Psoas muscle (tissue), 8 donors: ENCODE results near the gene LPP. TPM values are rescaled to one million over a fixed set of nuclear protein-coding genes. Genes with fewer than 3 reads are reported as not detected.

Experiments used
- ATAC-seq, 4 donors: fragments of 200-7000 bp; cut with Tn5 transposase; one replicate each; pipeline ENCODE4 v1.9.1; 2020; ENCODE audit warnings: moderate library complexity in 3 of 4, mild to moderate bottlenecking in 2 of 4
- DNase-seq, 2 donors: peaks; one replicate each; pipeline ENCODE4 v3.0.0-alpha.2; 2020
- H3K27ac ChIP-seq: fragments of 200-600 bp; one replicate; pipeline ENCODE4 v1.8.0; 2022
- H3K27me3 ChIP-seq, 3 donors: fragments of 200-600 bp in 1 of 3; one replicate each; pipeline versions ENCODE4 v1.6.1 to v1.8.0; 2013 to 2022; ENCODE audit warnings: low read length in 2 of 3, mild to moderate bottlenecking in 2 of 3, moderate library complexity in 1 of 3; ENCODE audit not compliant: insufficient read depth in 3 of 3
- H3K36me3 ChIP-seq, 2 donors: fragments of 200-600 bp in 1 of 2; one replicate each; pipeline versions ENCODE4 v1.6.1 to v1.8.0; 2013 to 2022; ENCODE audit warnings: low read depth in 1 of 2, mild to moderate bottlenecking in 1 of 2, moderate library complexity in 1 of 2; ENCODE audit not compliant: insufficient read depth in 1 of 2
- H3K4me1 ChIP-seq: fragments of 200-600 bp; one replicate; pipeline ENCODE4 v1.8.0; 2022
- H3K4me3 ChIP-seq: fragments of 200-600 bp; one replicate; pipeline ENCODE4 v1.8.0; 2022; ENCODE audit warnings: mild to moderate bottlenecking
- H3K9me3 ChIP-seq: fragments of 200-600 bp; one replicate; pipeline ENCODE4 v1.8.0; 2022
- WGBS, 3 donors: extraction: QIAGEN DNeasy Blood & Tissue Kit; methylation state at CpG; one replicate each; pipeline versions ENCODE4 v1.1.6 to v1.1.7; 2013; 5-methylcytosine and 5-hydroxymethylcytosine counted together
- intact Hi-C, 2 donors: fragments of 100-400 bp; cut with DNase I; formaldehyde crosslinking; loops; one replicate each; pipeline versions ENCODE4 v1.11.0 to v1.14.2; 2022
- polyA plus RNA-seq, 3 donors: library from polyadenylated mRNA; stranded (reverse); fragments of 200-250 nt; gene quantifications; one replicate each; pipeline ENCODE4 v1.2.3, GENCODE V29; 2013
- total RNA-seq, 4 donors: library from RNA; stranded (reverse); fragmentation: NEBNext Ultra II Directional in 2 of 4; extraction: Animal tissue kit (Norgen Biotek cat#: 25700) in 2 of 4; gene quantifications; one replicate each; pipeline versions ENCODE4 v1.2.1 to v1.2.4, GENCODE V29; 2021 to 2023
- TF ChIP-seq, protein P1 (sequence below): fragments of 200-600 bp; IDR thresholded peaks from one replicate; pipeline ENCODE4 v1.8.0; 2022; ENCODE audit warnings: antibody characterized with exemption
- donor health status: healthy with polysubstance abuse.
- donor health status: DM: no; HTN: no; CAD: no; lungs with moderate emphysema.
- donor health status: Bipolar disorder and iron deficiency.
- donor health status: healthy.
- donor health status: DM: yes; HTN: yes; CAD: no.
- donor health status: DM: no; HTN: no; CAD: no.
- donor health status: DM: no; HTN: no; CAD: no.
- donor health status: DM: yes; HTN: yes; CAD: no.

LPP gene
- total and polyA plus RNA-seq, 7 donors: 2.6 to 80.3 (median 42.8) TPM

DNA sequence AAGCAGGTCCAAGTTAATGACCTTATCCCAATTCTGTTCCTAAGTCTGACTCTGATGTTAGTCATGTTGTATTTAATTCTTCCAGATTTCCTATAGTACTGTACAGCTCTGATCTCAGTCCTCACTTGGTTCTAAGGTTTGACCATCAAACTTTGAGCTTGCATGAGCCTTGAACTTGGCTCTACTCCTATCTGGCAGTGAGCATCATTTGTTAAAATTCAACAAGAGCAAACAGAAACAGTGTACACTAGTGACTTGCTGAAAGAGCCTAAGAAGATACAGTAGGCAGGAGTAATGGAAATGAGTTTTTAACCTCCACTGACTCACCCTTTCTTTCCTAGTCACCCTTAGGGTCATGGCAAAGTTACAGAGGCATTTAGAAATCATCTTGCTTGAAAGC, 566.7 kb downstream of the LPP start:
- intact Hi-C loops: no loop called here
- H3K27ac ChIP-seq: no peak overlapping the region
- DNase-seq: no peak
- no peaks in the 10 kb centered on the region for H3K4me1 ChIP-seq
- H3K27me3 ChIP-seq: no peaks in the 10 kb centered on the region
- H3K9me3 ChIP-seq: no peaks in the 10 kb centered on the region
- no peaks in the 10 kb centered on the region for H3K36me3 ChIP-seq
- no peak for ATAC-seq
- TF ChIP-seq, protein P1, sequence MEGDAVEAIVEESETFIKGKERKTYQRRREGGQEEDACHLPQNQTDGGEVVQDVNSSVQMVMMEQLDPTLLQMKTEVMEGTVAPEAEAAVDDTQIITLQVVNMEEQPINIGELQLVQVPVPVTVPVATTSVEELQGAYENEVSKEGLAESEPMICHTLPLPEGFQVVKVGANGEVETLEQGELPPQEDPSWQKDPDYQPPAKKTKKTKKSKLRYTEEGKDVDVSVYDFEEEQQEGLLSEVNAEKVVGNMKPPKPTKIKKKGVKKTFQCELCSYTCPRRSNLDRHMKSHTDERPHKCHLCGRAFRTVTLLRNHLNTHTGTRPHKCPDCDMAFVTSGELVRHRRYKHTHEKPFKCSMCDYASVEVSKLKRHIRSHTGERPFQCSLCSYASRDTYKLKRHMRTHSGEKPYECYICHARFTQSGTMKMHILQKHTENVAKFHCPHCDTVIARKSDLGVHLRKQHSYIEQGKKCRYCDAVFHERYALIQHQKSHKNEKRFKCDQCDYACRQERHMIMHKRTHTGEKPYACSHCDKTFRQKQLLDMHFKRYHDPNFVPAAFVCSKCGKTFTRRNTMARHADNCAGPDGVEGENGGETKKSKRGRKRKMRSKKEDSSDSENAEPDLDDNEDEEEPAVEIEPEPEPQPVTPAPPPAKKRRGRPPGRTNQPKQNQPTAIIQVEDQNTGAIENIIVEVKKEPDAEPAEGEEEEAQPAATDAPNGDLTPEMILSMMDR: no peak
- H3K4me3 ChIP-seq: no peak overlapping the region

DNA sequence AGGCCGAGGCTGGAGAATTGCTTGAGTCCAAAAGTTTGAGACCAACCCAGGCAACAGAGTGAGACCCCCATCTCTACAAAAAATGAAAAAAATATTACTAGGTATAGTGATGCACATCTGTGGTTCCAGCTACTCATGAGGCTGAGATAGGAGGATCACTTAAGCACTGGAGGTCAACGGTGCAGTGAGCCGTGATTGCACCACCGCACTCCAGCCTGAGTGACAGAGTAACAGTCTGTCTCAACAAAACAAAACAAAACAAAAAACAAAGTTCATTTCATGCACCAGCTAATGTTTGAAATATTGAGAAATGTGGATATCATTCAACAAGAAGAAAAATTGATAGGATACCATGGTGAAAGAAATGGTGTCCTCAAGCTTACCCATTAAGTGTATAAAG, 567.4 kb downstream of the LPP start:
- no peaks in the 10 kb centered on the region for H3K4me1 ChIP-seq
- no peaks in the 10 kb centered on the region for H3K27me3 ChIP-seq
- WGBS, 3 donors: 96 to 99% (median 97%) methylated on average over 4 of the region's 4 CpGs
- no peak overlapping the region for H3K27ac ChIP-seq
- H3K36me3 ChIP-seq: no peaks in the 10 kb centered on the region
- intact Hi-C loops: no loop called here
- DNase-seq (no peak), ATAC-seq (no peak)
- TF ChIP-seq, protein P1: no peak
- H3K9me3 ChIP-seq: no peaks in the 10 kb centered on the region
- H3K4me3 ChIP-seq: no peak overlapping the region

DNA sequence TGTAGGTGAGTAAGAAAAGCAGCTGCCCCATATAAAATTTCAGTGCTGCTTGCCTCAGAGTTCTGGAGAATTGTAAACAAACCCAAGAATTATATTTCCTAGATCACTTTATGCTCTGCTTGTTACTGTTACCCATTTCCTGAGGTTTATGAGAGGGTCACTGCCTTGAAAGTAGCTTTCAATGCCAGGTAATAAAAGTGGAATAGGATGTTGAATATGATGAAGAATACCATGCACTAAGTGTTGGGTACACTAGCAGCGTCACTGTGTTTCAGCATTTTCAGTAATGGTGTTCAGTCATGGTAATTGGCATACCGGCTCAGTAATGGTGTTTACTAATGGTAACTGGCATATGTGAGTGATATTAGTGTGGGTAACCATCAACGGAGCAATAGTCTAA, 568.0 kb downstream of the LPP start:
- intact Hi-C loops: no loop called here
- WGBS, 3 donors: 75 to 88% (median 75%) methylated on average over 3 of the region's 3 CpGs
- DNase-seq (no peak), ATAC-seq (no peak)
- Histone ChIP-seq H3K27me3 (no peaks in the 10 kb centered on the region), H3K27ac (no peak overlapping the region), H3K9me3 (no peaks in the 10 kb centered on the region), H3K4me3 (no peak overlapping the region), H3K36me3 (no peaks in the 10 kb centered on the region), H3K4me1 (no peaks in the 10 kb centered on the region)
- TF ChIP-seq, protein P1: no peak

DNA sequence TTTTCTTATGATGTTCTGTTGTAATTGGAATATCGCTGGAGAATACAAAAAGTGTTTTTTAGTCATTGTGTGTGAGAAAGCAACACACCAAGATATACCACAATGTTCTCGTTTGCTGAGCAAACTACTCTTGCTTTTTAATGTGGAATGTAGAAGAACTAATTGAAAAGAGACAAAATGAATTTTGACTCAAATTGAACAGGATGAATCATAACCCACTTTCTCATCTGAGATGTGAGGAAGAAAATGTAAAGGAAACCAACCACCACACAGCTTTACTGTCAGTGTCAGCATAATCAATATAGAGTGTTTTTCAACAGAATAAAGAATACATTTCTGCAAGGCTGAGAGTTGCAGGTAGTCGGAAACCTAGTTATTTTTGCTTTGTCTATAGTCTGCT, 569.0 kb downstream of the LPP start:
- intact Hi-C loops: no loop called here
- 94 to 95% (median 95%) methylated on average over 3 of the region's 3 CpGs for WGBS, 3 donors
- H3K36me3 ChIP-seq: no peaks in the 10 kb centered on the region

DNA sequence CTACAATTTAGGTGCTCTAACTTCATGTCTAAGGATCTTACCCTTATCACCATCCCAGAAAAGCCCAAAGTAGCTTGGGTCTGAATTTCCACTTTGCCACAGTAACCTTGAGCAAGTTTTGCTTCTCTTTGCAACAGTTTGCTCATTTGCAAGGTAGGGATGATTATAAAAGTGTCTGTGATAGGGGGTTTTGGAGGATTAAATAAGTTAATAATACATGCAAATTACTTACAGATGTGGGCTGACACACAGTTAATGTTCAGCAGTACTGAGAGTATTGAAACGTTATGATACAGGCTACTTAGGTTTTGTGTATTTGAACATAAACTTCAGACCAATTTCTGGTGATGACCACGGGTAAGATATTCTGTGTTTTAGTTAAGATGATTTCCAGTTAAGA, 573.1 kb downstream of the LPP start:
- no peak overlapping the region for H3K27ac ChIP-seq
- ATAC-seq (no peak), DNase-seq (no peak)
- H3K27me3 ChIP-seq: no peaks in the 10 kb centered on the region
- H3K4me1 ChIP-seq: no peaks in the 10 kb centered on the region
- intact Hi-C loops: no loop called here
- TF ChIP-seq, protein P1: no peak
- no peaks in the 10 kb centered on the region for H3K9me3 ChIP-seq
- no peaks in the 10 kb centered on the region for H3K36me3 ChIP-seq
- H3K4me3 ChIP-seq: no peak overlapping the region
- WGBS, 3 donors: 84 to 93% (median 92%) methylated on average over 2 of the region's 2 CpGs

More for the DNA sequence above, 569.0 kb downstream of the LPP start:
- Histone ChIP-seq H3K27ac (no peak overlapping the region), H3K27me3 (no peaks in the 10 kb centered on the region), H3K9me3 (no peaks in the 10 kb centered on the region), H3K4me1 (no peaks in the 10 kb centered on the region), H3K4me3 (no peak overlapping the region)
- TF ChIP-seq, protein P1: no peak
- DNase-seq: no peak
- no peak for ATAC-seq
